HG03025 (cell line): ENCODE results near the gene SNTG2.

Source experiments
- ATAC-seq: cut with Tn5 transposase; IDR thresholded peaks from one replicate; pipeline ENCODE4 v1.9.1; 2021; ENCODE audit warnings: mild to moderate bottlenecking, moderate library complexity; ENCODE audit not compliant: unreplicated experiment, low FRiP score

SNTG2 gene

GRCh38 chr2:925711-926110 is 24.9 kb upstream of the SNTG2 start:
- ATAC-seq, result no peak

- no peak for ATAC-seq
Observed at GRCh38 chr2:926259-926793, 24.3 kb upstream of the SNTG2 start.

GRCh38 chr2:926896-927295 is 23.8 kb upstream of the SNTG2 start:
- ATAC-seq, result no peak

GRCh38 chr2:929011-929735 is 21.5 kb upstream of the SNTG2 start:
- ATAC-seq, result no peak

GRCh38 chr2:929925-930324 is 20.7 kb upstream of the SNTG2 start:
- ATAC-seq, result no peak

GRCh38 chr2:930935-931334 is 19.7 kb upstream of the SNTG2 start:
- no peak for ATAC-seq

- no peak for ATAC-seq
Observed at GRCh38 chr2:932320-933115, 18.1 kb upstream of the SNTG2 start.

GRCh38 chr2:933734-934295 is 16.8 kb upstream of the SNTG2 start:
- ATAC-seq, result no peak

- ATAC-seq, result no peak
Observed at GRCh38 chr2:937530-937929, 13.1 kb upstream of the SNTG2 start.

- no peak for ATAC-seq
Observed at GRCh38 chr2:938181-939005, 12.3 kb upstream of the SNTG2 start.

GRCh38 chr2:939936-940601 is 10.6 kb upstream of the SNTG2 start:
- ATAC-seq, result no peak

GRCh38 chr2:941871-942270 is 8.8 kb upstream of the SNTG2 start:
- ATAC-seq, result no peak

- no peak for ATAC-seq
Observed at GRCh38 chr2:942775-943460, 7.7 kb upstream of the SNTG2 start.

- ATAC-seq, result no peak
Observed at GRCh38 chr2:943461-943797, 7.2 kb upstream of the SNTG2 start.

GRCh38 chr2:943821-944220 is 6.8 kb upstream of the SNTG2 start:
- ATAC-seq, result no peak

GRCh38 chr2:944693-945092 is 6.0 kb upstream of the SNTG2 start:
- ATAC-seq, result no peak

- no peak for ATAC-seq
Observed at GRCh38 chr2:945104-945503, 5.5 kb upstream of the SNTG2 start.

GRCh38 chr2:946073-946948 is 4.3 kb upstream of the SNTG2 start:
- ATAC-seq, result no peak
